ENCODE measurements around the gene ACAA2. TPM values are rescaled to one million over a fixed set of nuclear protein-coding genes. Genes with fewer than 3 reads are reported as not detected.

The ACAA2 gene
- total and polyA plus RNA-seq, 10 of the 15 experiments (the other 5 are each of a cell fraction or from before 2014, with no cell fraction given): 43.1 to 134 (median 64.6) TPM

GRCh38 chr18:49837889-49838288, 24.6 kb upstream of the ACAA2 start:
- CTCF ChIA-PET: interaction anchor here (0.6 to 1.2 kb wide), 3 partner anchors 20 to 591 kb away, joined by 3 read pairs; no protein-coding TSS in a partner anchor
- Histone ChIP-seq H3K9me3 (replicated peaks; ENCODE audit: control insufficient read depth, insufficient read depth, low read length) (no peaks in the 10 kb centered on the region), H3K79me2 (ENCODE audit: control insufficient read depth, insufficient read depth, low read length) (no peaks in the 10 kb centered on the region), H3K9ac (ENCODE audit: control insufficient read depth, insufficient read depth, low read length) (no peak overlapping the region), H3K4me2 (ENCODE audit: control insufficient read depth, insufficient read depth) (no peak overlapping the region), H3K36me3 (ENCODE audit: control insufficient read depth in 2 of 2, insufficient read depth in 2 of 2, low read length in 1 of 2) (no peaks in the 10 kb centered on the region), H3K4me1 (ENCODE audit: control insufficient read depth, insufficient read depth, low read length) (no peaks in the 10 kb centered on the region), H4K20me1 (ENCODE audit: control insufficient read depth, insufficient read depth) (no peaks in the 10 kb centered on the region), H2AFZ (ENCODE audit: control insufficient read depth, low read depth, low read length) (no peak overlapping the region), H3K4me3 (no peak overlapping the region), H3K27me3 (replicated peaks in 1 of 2; ENCODE audit: control insufficient read depth in 2 of 2, insufficient read depth in 2 of 2, low read length in 1 of 2) (no peaks in the 10 kb centered on the region), H3K27ac (ENCODE audit: control insufficient read depth, insufficient read depth) (no peak overlapping the region)
- BruUV-seq (replicated peaks): no TSS peak
- WGBS (ENCODE audit: insufficient coverage, insufficient replicate concordance, low lambda C conversion rate, missing lambda C conversion rate): 47% methylated on average over 5 of the region's 5 CpGs
- intact Hi-C loops (cut with micrococcal nuclease; ENCODE audit: unreplicated experiment) (no loop called here), in situ Hi-C loops (cut with MboI) (no loop called here)
- TF ChIP-seq RELA (IDR thresholded peaks at IDR 0.05; ENCODE audit: borderline replicate concordance, partially characterized antibody) (no peak), SREBF2 (IDR thresholded peaks at IDR 0.05; ENCODE audit: low read length) (no peak), ASH2L (IDR thresholded peaks at IDR 0.05; ENCODE audit: borderline replicate concordance, low read depth) (no peak), RELB (IDR thresholded peaks at IDR 0.05; ENCODE audit: low read depth) (no peak), ZZZ3 (IDR thresholded peaks at IDR 0.05; ENCODE audit: control insufficient read depth, insufficient read length, low read depth) (no peak), ZNF384 (IDR thresholded peaks at IDR 0.05; ENCODE audit: borderline replicate concordance, low read depth, low read length) (no peak), ZNF207 (IDR thresholded peaks at IDR 0.05; ENCODE audit: borderline replicate concordance) (no peak), KDM1A (IDR thresholded peaks at IDR 0.05; ENCODE audit: borderline replicate concordance) (no peak), GABPA (IDR thresholded peaks at IDR 0.05; ENCODE audit: low read depth) (no peak), MEF2A (IDR thresholded peaks at IDR 0.05; ENCODE audit: insufficient read depth, low read depth, low read length) (no peak), NRF1 (conservative IDR thresholded peaks at IDR 0.05; ENCODE audit: low read depth, low read length) (no peak), HSF1 (IDR thresholded peaks at IDR 0.05; ENCODE audit: low read depth, low read length) (no peak), RCOR1 (conservative IDR thresholded peaks at IDR 0.05; ENCODE audit: low read depth, low read length) (no peak), REST (IDR thresholded peaks at IDR 0.05; ENCODE audit: low read depth, low read length) (no peak), POLR2AphosphoS2 (IDR thresholded peaks at IDR 0.05; ENCODE audit: low read depth, low read length) (no peak), GATAD2B (conservative IDR thresholded peaks at IDR 0.05; ENCODE audit: low read depth) (no peak), STAT1 (conservative IDR thresholded peaks at IDR 0.05) (no peak)
- POLR2A ChIA-PET: no interaction called here
- SMC1A ChIA-PET (ENCODE audit: uncharacterized antibody, unreplicated experiment): interaction anchor here (0.6 kb wide), 1 partner anchor 110 kb away, joined by 3 read pairs; no protein-coding TSS in a partner anchor
- no peak for DNase-seq (ENCODE audit: low read depth, low spot score)
- no peak for FAIRE-seq
- RAD21 ChIA-PET (ENCODE audit: unreplicated experiment): no interaction called here
- no peak for ATAC-seq
